Dendritic cell treated with granulocyte-macrophage colony-stimulating factor and Interleukin-4, amounts not matched to agents 40 ng/mL and 50 ng/mL, for 4 days (primary cell): ENCODE results near the gene EPB41L4B.

Experiments
- H3K27ac Mint-ChIP-seq: one replicate; pipeline ENCODE4 v1.8.0; 2022; ENCODE audit warnings: mild to moderate bottlenecking, mixed read lengths
- H3K27me3 Mint-ChIP-seq: one replicate; pipeline ENCODE4 v1.8.0; 2022; ENCODE audit warnings: mild to moderate bottlenecking, mixed read lengths
- H3K36me3 Mint-ChIP-seq: one replicate; pipeline ENCODE4 v1.8.0; 2022; ENCODE audit warnings: low read depth, mixed read lengths
- H3K4me1 Mint-ChIP-seq: one replicate; pipeline ENCODE4 v1.8.0; 2022; ENCODE audit warnings: low read depth, mixed read lengths
- H3K4me3 Mint-ChIP-seq: one replicate; pipeline ENCODE4 v1.8.0; 2022; ENCODE audit warnings: mild to moderate bottlenecking, moderate library complexity, mixed read lengths
- H3K9me3 Mint-ChIP-seq: one replicate; pipeline ENCODE4 v1.8.0; 2022; ENCODE audit warnings: mixed read lengths
- intact Hi-C: fragments of 100-400 bp; cut with micrococcal nuclease; formaldehyde crosslinking; loops from one replicate; pipeline ENCODE4 v1.15.0; 2022

EPB41L4B gene

GRCh38 chr9:109277451-109277850 is 43.4 kb downstream of the EPB41L4B start:
- intact Hi-C loops, result no loop called here
- H3K4me3 Mint-ChIP-seq, result no peak overlapping the region

GRCh38 chr9:109276469-109277440 is 44.1 kb downstream of the EPB41L4B start:
- intact Hi-C loops, result no loop called here
- H3K4me1 Mint-ChIP-seq, result no peaks in the 10 kb centered on the region
- H3K36me3 Mint-ChIP-seq, result no peaks in the 10 kb centered on the region
- H3K27ac Mint-ChIP-seq, result no peak overlapping the region
- no peak overlapping the region for H3K4me3 Mint-ChIP-seq
- peaks cover 26% of the 10 kb centered on the region for H3K27me3 Mint-ChIP-seq
- H3K9me3 Mint-ChIP-seq, result no peaks in the 10 kb centered on the region

More at GRCh38 chr9:109277451-109277850, 43.4 kb downstream of the EPB41L4B start:
- Mint-ChIP-seq H3K4me1 (no peaks in the 10 kb centered on the region), H3K9me3 (no peaks in the 10 kb centered on the region), H3K27me3 (peaks cover 26% of the 10 kb centered on the region), H3K27ac (no peak overlapping the region), H3K36me3 (no peaks in the 10 kb centered on the region)

GRCh38 chr9:109274884-109275730 is 45.8 kb downstream of the EPB41L4B start:
- no peaks in the 10 kb centered on the region for H3K4me1 Mint-ChIP-seq
- no peaks in the 10 kb centered on the region for H3K36me3 Mint-ChIP-seq
- intact Hi-C loops, result no loop called here
- H3K9me3 Mint-ChIP-seq, result no peaks in the 10 kb centered on the region
- H3K27me3 Mint-ChIP-seq, result peaks cover 24% of the 10 kb centered on the region
- no peak overlapping the region for H3K4me3 Mint-ChIP-seq
- H3K27ac Mint-ChIP-seq, result no peak overlapping the region

- Mint-ChIP-seq H3K4me1 (no peaks in the 10 kb centered on the region), H3K4me3 (no peak overlapping the region), H3K9me3 (no peaks in the 10 kb centered on the region), H3K36me3 (no peaks in the 10 kb centered on the region), H3K27me3 (peaks cover 25% of the 10 kb centered on the region), H3K27ac (no peak overlapping the region)
- intact Hi-C loops, result no loop called here
Observed at GRCh38 chr9:109273869-109274268, 47.0 kb downstream of the EPB41L4B start.

GRCh38 chr9:109272745-109273144 is 48.1 kb downstream of the EPB41L4B start:
- Mint-ChIP-seq H3K9me3 (no peaks in the 10 kb centered on the region), H3K4me1 (no peaks in the 10 kb centered on the region), H3K36me3 (no peaks in the 10 kb centered on the region), H3K4me3 (no peak overlapping the region), H3K27ac (no peak overlapping the region), H3K27me3 (peaks cover 21% of the 10 kb centered on the region)
- intact Hi-C loops, result no loop called here

GRCh38 chr9:109272045-109272444 is 48.8 kb downstream of the EPB41L4B start:
- H3K36me3 Mint-ChIP-seq, result no peaks in the 10 kb centered on the region
- H3K4me1 Mint-ChIP-seq, result no peaks in the 10 kb centered on the region
- no peak overlapping the region for H3K27ac Mint-ChIP-seq
- no peaks in the 10 kb centered on the region for H3K9me3 Mint-ChIP-seq
- H3K4me3 Mint-ChIP-seq, result no peak overlapping the region
- intact Hi-C loops, result no loop called here
- peaks cover 18% of the 10 kb centered on the region for H3K27me3 Mint-ChIP-seq

GRCh38 chr9:109270971-109271925 is 49.6 kb downstream of the EPB41L4B start:
- H3K9me3 Mint-ChIP-seq, result no peaks in the 10 kb centered on the region
- intact Hi-C loops, result no loop called here
- H3K27me3 Mint-ChIP-seq, result peaks cover 18% of the 10 kb centered on the region
- no peak overlapping the region for H3K4me3 Mint-ChIP-seq
- no peaks in the 10 kb centered on the region for H3K4me1 Mint-ChIP-seq
- no peak overlapping the region for H3K27ac Mint-ChIP-seq
- no peaks in the 10 kb centered on the region for H3K36me3 Mint-ChIP-seq

- H3K27ac Mint-ChIP-seq, result no peak overlapping the region
- H3K27me3 Mint-ChIP-seq, result peaks cover 18% of the 10 kb centered on the region
- no peaks in the 10 kb centered on the region for H3K4me1 Mint-ChIP-seq
- H3K36me3 Mint-ChIP-seq, result no peaks in the 10 kb centered on the region
- no peaks in the 10 kb centered on the region for H3K9me3 Mint-ChIP-seq
- intact Hi-C loops, result no loop called here
- no peak overlapping the region for H3K4me3 Mint-ChIP-seq
Observed at GRCh38 chr9:109270441-109270840, 50.4 kb downstream of the EPB41L4B start.

- intact Hi-C loops, result no loop called here
- no peak overlapping the region for H3K27ac Mint-ChIP-seq
- no peaks in the 10 kb centered on the region for H3K4me1 Mint-ChIP-seq
- no peaks in the 10 kb centered on the region for H3K9me3 Mint-ChIP-seq
- no peaks in the 10 kb centered on the region for H3K36me3 Mint-ChIP-seq
- no peak overlapping the region for H3K4me3 Mint-ChIP-seq
- H3K27me3 Mint-ChIP-seq, result peaks cover 17% of the 10 kb centered on the region
Observed at GRCh38 chr9:109269839-109270238, 51.0 kb downstream of the EPB41L4B start.

- H3K36me3 Mint-ChIP-seq, result no peaks in the 10 kb centered on the region
- H3K9me3 Mint-ChIP-seq, result no peaks in the 10 kb centered on the region
- no peak overlapping the region for H3K27ac Mint-ChIP-seq
- intact Hi-C loops, result no loop called here
- H3K4me1 Mint-ChIP-seq, result no peaks in the 10 kb centered on the region
- H3K4me3 Mint-ChIP-seq, result no peak overlapping the region
- H3K27me3 Mint-ChIP-seq, result peaks cover 15% of the 10 kb centered on the region
Observed at GRCh38 chr9:109269081-109269480, 51.8 kb downstream of the EPB41L4B start.

- H3K4me3 Mint-ChIP-seq, result no peak overlapping the region
- no peaks in the 10 kb centered on the region for H3K36me3 Mint-ChIP-seq
- intact Hi-C loops, result no loop called here
- H3K4me1 Mint-ChIP-seq, result no peaks in the 10 kb centered on the region
- no peak overlapping the region for H3K27ac Mint-ChIP-seq
- no peaks in the 10 kb centered on the region for H3K9me3 Mint-ChIP-seq
- H3K27me3 Mint-ChIP-seq, result peaks cover 10% of the 10 kb centered on the region
Observed at GRCh38 chr9:109267555-109267954, 53.3 kb downstream of the EPB41L4B start.

GRCh38 chr9:109264877-109265587 is 55.8 kb downstream of the EPB41L4B start:
- no peak overlapping the region for H3K4me3 Mint-ChIP-seq
- H3K4me1 Mint-ChIP-seq, result no peaks in the 10 kb centered on the region
- no peaks in the 10 kb centered on the region for H3K36me3 Mint-ChIP-seq
- peaks cover 8% of the 10 kb centered on the region for H3K27me3 Mint-ChIP-seq
- no peak overlapping the region for H3K27ac Mint-ChIP-seq
- H3K9me3 Mint-ChIP-seq, result no peaks in the 10 kb centered on the region
- intact Hi-C loops, result no loop called here

GRCh38 chr9:109263358-109263757 is 57.5 kb downstream of the EPB41L4B start:
- intact Hi-C loops, result no loop called here
- no peak overlapping the region for H3K4me3 Mint-ChIP-seq
- peaks cover 20% of the 10 kb centered on the region for H3K27me3 Mint-ChIP-seq
- H3K4me1 Mint-ChIP-seq, result no peaks in the 10 kb centered on the region
- no peak overlapping the region for H3K27ac Mint-ChIP-seq
- H3K9me3 Mint-ChIP-seq, result no peaks in the 10 kb centered on the region
- H3K36me3 Mint-ChIP-seq, result no peaks in the 10 kb centered on the region
